Spinal cord (tissue), 10 donors: Measurements from ENCODE around the gene MAP2K6. TPM values are rescaled to one million over a fixed set of nuclear protein-coding genes. Genes with fewer than 3 reads are reported as not detected.

Experiments
- DNase-seq, 6 donors: peaks; one replicate each; pipeline versions ENCODE4 v3.0.0 to v3.0.0-alpha.2; 2013 to 2015; ENCODE audit warnings: low spot score in 6 of 6, low read depth in 4 of 6
- H3K27ac ChIP-seq: one replicate; pipeline ENCODE4 v1.5.1; 2013; ENCODE audit warnings: low read depth, low read length, control low read depth
- H3K27me3 ChIP-seq: one replicate; pipeline ENCODE4 v1.6.1; 2013; ENCODE audit warnings: low read length; ENCODE audit not compliant: control insufficient read depth, insufficient read depth
- H3K36me3 ChIP-seq: one replicate; pipeline ENCODE4 v1.6.1; 2013; ENCODE audit warnings: low read length; ENCODE audit not compliant: control insufficient read depth, insufficient read depth
- H3K4me1 ChIP-seq: one replicate; pipeline ENCODE4 v1.6.1; 2013; ENCODE audit warnings: low read length; ENCODE audit not compliant: control insufficient read depth, insufficient read depth
- H3K4me3 ChIP-seq: one replicate; pipeline ENCODE4 v1.5.1; 2013; ENCODE audit warnings: low read depth, low read length, control low read depth
- H3K9me3 ChIP-seq: one replicate; pipeline ENCODE4 v1.6.1; 2013; ENCODE audit warnings: low read length; ENCODE audit not compliant: control insufficient read depth, insufficient read depth
- WGBS: methylation state at CpG from one replicate; pipeline ENCODE4 v1.1.5; 2013; ENCODE audit warnings: missing lambda C conversion rate; ENCODE audit not compliant: insufficient coverage; 5-methylcytosine and 5-hydroxymethylcytosine counted together
- long read RNA-seq, 4 donors: transcript quantifications; one replicate each; lab custom pipeline, GENCODE V29; 2026
- polyA plus RNA-seq, 2 donors: library from polyadenylated mRNA; unstranded; fragments of 120-200 nt; gene quantifications; one replicate each; pipeline ENCODE4 v1.2.1, GENCODE V29; 2013; ENCODE audit not compliant: insufficient read length in 2 of 2
- total RNA-seq, 2 donors: library from RNA; depleted of rRNA in 1 of 2; stranded (reverse); fragments of 120-200 nt in 1 of 2; fragments of >200 nt in 1 of 2; gene quantifications; one replicate each; pipeline versions ENCODE4 v1.2.3 to v1.2.4, GENCODE V29; 2013 to 2014
- donor health status: healthy.

The MAP2K6 gene
- total RNA-seq (10 to 100 TPM; 23.7 to 32.5 TPM), polyA plus RNA-seq (10 to 100 TPM; 11.5 to 12.0 TPM)
- long read RNA-seq, donor 1, full-length matches to known transcripts: 5 of 22 reads
- long read RNA-seq, donor 1, partial matches to known transcripts: 17 of 22 reads
- long read RNA-seq, donor 1, other reads (novel, unspliced or antisense): 0 of 22 reads
- long read RNA-seq, donor 2, full-length matches to known transcripts: 3 of 3 reads
- long read RNA-seq, donor 2, partial matches to known transcripts: 0 of 3 reads
- long read RNA-seq, donor 2, other reads (novel, unspliced or antisense): 0 of 3 reads
- long read RNA-seq, donor 3, full-length matches to known transcripts: 2 of 2 reads
- long read RNA-seq, donor 3, partial matches to known transcripts: 0 of 2 reads
- long read RNA-seq, donor 3, other reads (novel, unspliced or antisense): 0 of 2 reads
- long read RNA-seq, donor 4, full-length matches to known transcripts: 4 of 4 reads
- long read RNA-seq, donor 4, partial matches to known transcripts: 0 of 4 reads
- long read RNA-seq, donor 4, other reads (novel, unspliced or antisense): 0 of 4 reads

- no peaks in the 10 kb centered on the region for H3K9me3 ChIP-seq
- H3K27me3 ChIP-seq: no peaks in the 10 kb centered on the region
- peaks cover 7% of the 10 kb centered on the region for H3K4me1 ChIP-seq
- DNase-seq: peak; percentile 58 to 96 (median 79)
- H3K36me3 ChIP-seq: no peaks in the 10 kb centered on the region
- peak within 1 kb of the TSS; percentile 69 for H3K27ac ChIP-seq
- 1% methylated on average over 26 of the region's 27 CpGs for WGBS
- peak within 1 kb of the TSS; percentile 86 for H3K4me3 ChIP-seq
Measured at GRCh38 chr17:69414408-69415274, at the start of gene MAP2K6. Gene MAP2K6, plus strand, starts transcription at chr17:69414697. Its CDS starts 288 bp downstream, at chr17:69414985.

- Histone ChIP-seq H3K9me3 (no peaks in the 10 kb centered on the region), H3K4me1 (no peaks in the 10 kb centered on the region), H3K27me3 (no peaks in the 10 kb centered on the region), H3K4me3 (no peak overlapping the region), H3K27ac (no peak overlapping the region), H3K36me3 (no peaks in the 10 kb centered on the region)
- WGBS: 100% methylated on average over 2 of the region's 3 CpGs
- no peak for DNase-seq
Measured at GRCh38 chr17:69367298-69367697, 47.2 kb upstream of the MAP2K6 start.

- Histone ChIP-seq H3K27ac (no peak overlapping the region), H3K27me3 (no peaks in the 10 kb centered on the region), H3K4me1 (no peaks in the 10 kb centered on the region), H3K9me3 (no peaks in the 10 kb centered on the region), H3K4me3 (no peak overlapping the region), H3K36me3 (no peaks in the 10 kb centered on the region)
- WGBS: 100% methylated on average over 1 of the region's 2 CpGs
- DNase-seq: no peak
Measured at GRCh38 chr17:69373069-69373468, 41.4 kb upstream of the MAP2K6 start.

GRCh38 chr17:69375229-69375628 lies 39.3 kb upstream of the MAP2K6 start:
- no CpG with 5 or more reads among the region's 2 CpGs for WGBS
- no peaks in the 10 kb centered on the region for H3K9me3 ChIP-seq
- DNase-seq: no peak
- no peak overlapping the region for H3K4me3 ChIP-seq
- no peaks in the 10 kb centered on the region for H3K27me3 ChIP-seq
- H3K36me3 ChIP-seq: no peaks in the 10 kb centered on the region
- no peak overlapping the region for H3K27ac ChIP-seq
- no peaks in the 10 kb centered on the region for H3K4me1 ChIP-seq

GRCh38 chr17:69388822-69389442 lies 25.6 kb upstream of the MAP2K6 start:
- Histone ChIP-seq H3K4me3 (no peak overlapping the region), H3K4me1 (no peaks in the 10 kb centered on the region), H3K27me3 (no peaks in the 10 kb centered on the region), H3K9me3 (no peaks in the 10 kb centered on the region), H3K36me3 (no peaks in the 10 kb centered on the region), H3K27ac (no peak overlapping the region)
- WGBS: no CpG with 5 or more reads among the region's 7 CpGs
- no peak for DNase-seq

- Histone ChIP-seq H3K4me1 (no peaks in the 10 kb centered on the region), H3K4me3 (no peak overlapping the region), H3K27ac (no peak overlapping the region), H3K27me3 (no peaks in the 10 kb centered on the region), H3K36me3 (no peaks in the 10 kb centered on the region), H3K9me3 (no peaks in the 10 kb centered on the region)
- DNase-seq: no peak
- WGBS: 90% methylated on average over 10 of the region's 15 CpGs
Measured at GRCh38 chr17:69390795-69391501, 23.5 kb upstream of the MAP2K6 start.

GRCh38 chr17:69401251-69401650 lies 13.2 kb upstream of the MAP2K6 start:
- H3K4me1 ChIP-seq: no peaks in the 10 kb centered on the region
- H3K4me3 ChIP-seq: no peak overlapping the region
- H3K27ac ChIP-seq: no peak overlapping the region
- no peak for DNase-seq
- H3K27me3 ChIP-seq: no peaks in the 10 kb centered on the region
- H3K9me3 ChIP-seq: no peaks in the 10 kb centered on the region
- WGBS: 88% methylated on average over 2 of the region's 3 CpGs
- no peaks in the 10 kb centered on the region for H3K36me3 ChIP-seq

- H3K4me1 ChIP-seq: no peaks in the 10 kb centered on the region
- H3K27me3 ChIP-seq: no peaks in the 10 kb centered on the region
- no peak overlapping the region for H3K4me3 ChIP-seq
- DNase-seq: no peak
- H3K36me3 ChIP-seq: no peaks in the 10 kb centered on the region
- no peaks in the 10 kb centered on the region for H3K9me3 ChIP-seq
- no peak overlapping the region for H3K27ac ChIP-seq
- 86% methylated on average over 1 of the region's 7 CpGs for WGBS
Measured at GRCh38 chr17:69402052-69402451, 12.4 kb upstream of the MAP2K6 start.

- H3K36me3 ChIP-seq: no peaks in the 10 kb centered on the region
- H3K27ac ChIP-seq: no peak overlapping the region
- no peaks in the 10 kb centered on the region for H3K4me1 ChIP-seq
- H3K4me3 ChIP-seq: no peak overlapping the region
- no peak for DNase-seq
- 100% methylated on average over 2 of the region's 5 CpGs for WGBS
- no peaks in the 10 kb centered on the region for H3K9me3 ChIP-seq
- H3K27me3 ChIP-seq: no peaks in the 10 kb centered on the region
Measured at GRCh38 chr17:69404399-69404798, 10.1 kb upstream of the MAP2K6 start.
